ENCODE results near the gene FAM131A. TPM values are rescaled to one million over a fixed set of nuclear protein-coding genes. Genes with fewer than 3 reads are reported as not detected.

The FAM131A gene
- total and polyA plus RNA-seq, 2 of the 4 experiments (the other 2 are of a cell fraction) = 10.8 to 19.5 TPM

- TF ChIP-seq SMC3 (IDR thresholded peaks at IDR 0.05; ENCODE audit: low read depth, low read length) (no peak), BHLHE40 (IDR thresholded peaks at IDR 0.05; ENCODE audit: low read depth, low read length) (no peak), MAFK (IDR thresholded peaks at IDR 0.05; ENCODE audit: low read depth, low read length) (no peak)
These were observed 1.5 kb upstream of the FAM131A start (continued) for GRCh38 chr3:184335661-184336546.

Data from IMR-90 (cell line).